GM18505 (cell line): ENCODE results near the gene COL20A1.

Experiments used
- ATAC-seq: cut with Tn5 transposase; IDR thresholded peaks from one replicate; pipeline ENCODE4 v1.9.1; 2021; ENCODE audit not compliant: unreplicated experiment
- POLR2A ChIP-seq: IDR thresholded peaks from 4 replicates; pipeline ENCODE4 v1.6.1; 2011; ENCODE audit warnings: borderline replicate concordance; ENCODE audit not compliant: insufficient read depth, insufficient read length; ENCODE audit errors: extremely low read depth

Gene COL20A1

DNA sequence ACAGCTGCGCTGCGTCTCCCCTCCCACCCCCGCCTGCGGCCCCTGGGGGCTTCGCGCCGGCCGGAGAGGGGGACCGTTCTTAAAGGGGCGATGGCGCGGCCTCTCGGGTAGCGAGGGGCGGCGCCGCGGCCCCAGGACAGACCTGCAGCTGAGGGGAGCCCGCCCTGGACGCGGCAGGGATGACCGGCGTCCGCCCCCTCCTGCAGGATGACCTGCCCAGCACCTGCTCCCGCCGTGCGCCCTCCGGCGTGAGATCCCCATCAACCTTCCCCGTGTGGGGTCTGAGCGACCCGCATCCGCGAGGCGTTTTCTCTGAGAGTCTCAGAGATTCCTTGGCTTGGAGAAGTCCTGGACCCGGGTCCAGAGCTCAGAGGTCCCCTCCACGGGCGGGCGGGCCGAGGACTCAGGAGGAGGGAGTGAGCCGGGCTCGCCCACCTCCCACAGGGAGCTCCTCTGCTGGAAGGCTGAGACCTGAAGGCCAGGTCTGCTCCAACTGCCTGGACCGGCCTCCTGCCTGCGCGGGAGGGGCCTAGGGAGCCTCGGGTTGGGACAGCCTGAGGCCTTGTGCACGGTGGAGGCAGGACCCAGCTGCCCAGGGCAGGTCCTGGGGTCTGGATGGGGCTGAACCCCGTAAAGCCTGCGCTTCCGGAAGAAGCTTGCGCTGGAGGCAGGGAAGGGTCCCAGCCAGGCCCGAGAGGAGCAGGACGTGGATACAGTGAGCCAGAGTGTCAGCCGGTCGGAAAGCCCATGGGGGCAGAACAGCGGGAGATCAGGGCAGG is 38.2 kb upstream of the COL20A1 start:
- ATAC-seq = no peak
- TF ChIP-seq POLR2A = no peak

DNA sequence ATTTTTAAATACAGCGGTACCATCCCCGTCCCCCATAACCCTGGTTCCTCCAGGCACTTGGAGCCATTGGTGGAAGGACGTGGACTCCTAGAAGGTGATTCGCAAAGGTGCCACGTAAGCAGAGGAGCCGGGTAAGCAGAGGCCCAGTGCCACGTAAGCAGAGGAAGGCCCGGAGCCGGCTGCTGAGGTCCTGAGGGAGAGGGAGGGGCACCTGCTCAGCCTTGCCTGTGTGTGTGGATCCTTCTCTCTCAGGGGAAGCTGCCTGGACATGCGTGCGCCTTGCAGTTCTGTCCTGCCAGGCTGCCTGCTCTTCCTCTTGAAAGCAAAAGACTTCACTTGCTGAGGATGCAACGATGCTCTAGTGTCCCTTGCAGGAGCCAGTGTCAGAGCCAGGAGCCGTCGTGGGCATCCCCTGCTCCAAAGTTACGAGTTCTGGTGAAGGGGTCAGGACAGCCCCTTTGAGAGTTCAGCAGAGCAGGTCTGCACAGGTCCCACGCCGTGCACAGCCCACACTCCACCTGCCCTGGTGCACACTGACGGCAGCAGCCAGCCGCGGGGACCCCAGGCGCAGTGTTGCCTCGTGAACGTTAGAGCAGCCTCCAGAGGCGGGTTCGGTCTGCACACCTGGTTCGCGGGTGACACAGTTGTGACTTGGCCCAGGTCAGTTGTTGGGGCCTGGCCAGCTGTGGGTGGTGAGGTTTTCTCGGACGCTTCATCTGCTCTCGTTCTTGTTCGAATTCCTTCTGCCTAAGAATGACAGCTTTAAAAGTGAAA is 36.9 kb upstream of the COL20A1 start:
- no peak for TF ChIP-seq POLR2A
- no peak for ATAC-seq

DNA sequence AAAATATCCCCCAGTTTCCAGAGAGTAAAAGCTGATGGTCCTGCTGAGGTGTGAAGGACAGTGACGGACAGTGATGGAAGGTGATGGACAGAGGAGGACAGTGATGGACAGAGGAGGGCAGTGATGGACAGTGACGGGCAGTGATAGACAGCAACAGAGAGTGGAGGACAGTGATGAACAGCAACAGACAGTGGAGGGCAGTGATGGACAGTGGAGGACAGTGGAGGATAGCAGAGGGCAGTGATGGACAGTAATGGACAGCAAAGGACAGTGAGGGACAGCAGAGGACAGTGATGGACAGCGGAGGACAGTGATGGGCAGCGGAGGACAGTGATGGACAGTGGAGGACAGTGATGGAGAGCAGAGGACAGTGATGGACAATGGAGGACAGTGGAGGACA is 36.0 kb upstream of the COL20A1 start:
- no peak for TF ChIP-seq POLR2A
- ATAC-seq = no peak

DNA sequence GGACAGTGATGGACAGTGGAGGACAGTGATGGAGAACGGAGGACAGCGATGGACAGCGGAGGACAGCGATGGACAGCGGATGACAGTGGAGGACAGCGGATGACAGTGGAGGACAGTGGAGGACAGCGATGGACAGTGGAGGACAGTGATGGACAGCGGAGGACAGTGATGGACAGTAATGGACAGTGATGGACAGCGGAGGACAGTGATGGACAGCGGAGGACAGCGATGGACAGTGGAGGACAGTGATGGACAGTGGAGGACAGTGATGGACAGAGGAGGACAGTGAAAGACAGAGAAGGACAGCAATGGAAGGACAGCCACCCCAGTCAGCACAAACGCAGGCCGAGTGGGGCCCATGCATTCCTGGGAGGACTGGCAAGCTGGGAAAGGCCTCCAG is 35.4 kb upstream of the COL20A1 start:
- no peak for ATAC-seq
- TF ChIP-seq POLR2A = no peak

DNA sequence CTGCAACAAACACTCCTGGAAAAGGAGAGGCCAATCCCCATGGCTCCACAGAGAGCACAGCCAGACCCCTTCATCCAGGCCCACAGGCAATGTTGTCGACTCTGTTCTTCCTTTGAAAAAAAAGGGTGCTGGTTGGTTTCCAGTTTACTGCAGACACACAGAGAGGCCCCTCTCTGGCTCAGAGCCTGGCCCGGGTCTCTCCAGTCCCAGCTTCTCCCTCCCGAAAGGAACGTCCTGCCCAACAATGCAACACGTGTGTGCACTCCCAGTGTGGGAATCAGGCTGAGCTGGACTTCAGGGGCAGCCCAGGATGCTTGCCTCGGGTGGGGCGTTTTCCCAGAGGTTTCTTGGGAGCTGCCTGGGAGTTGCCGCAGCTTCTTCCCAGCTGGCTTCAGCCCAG is 34.2 kb upstream of the COL20A1 start:
- no peak for TF ChIP-seq POLR2A
- no peak for ATAC-seq

DNA sequence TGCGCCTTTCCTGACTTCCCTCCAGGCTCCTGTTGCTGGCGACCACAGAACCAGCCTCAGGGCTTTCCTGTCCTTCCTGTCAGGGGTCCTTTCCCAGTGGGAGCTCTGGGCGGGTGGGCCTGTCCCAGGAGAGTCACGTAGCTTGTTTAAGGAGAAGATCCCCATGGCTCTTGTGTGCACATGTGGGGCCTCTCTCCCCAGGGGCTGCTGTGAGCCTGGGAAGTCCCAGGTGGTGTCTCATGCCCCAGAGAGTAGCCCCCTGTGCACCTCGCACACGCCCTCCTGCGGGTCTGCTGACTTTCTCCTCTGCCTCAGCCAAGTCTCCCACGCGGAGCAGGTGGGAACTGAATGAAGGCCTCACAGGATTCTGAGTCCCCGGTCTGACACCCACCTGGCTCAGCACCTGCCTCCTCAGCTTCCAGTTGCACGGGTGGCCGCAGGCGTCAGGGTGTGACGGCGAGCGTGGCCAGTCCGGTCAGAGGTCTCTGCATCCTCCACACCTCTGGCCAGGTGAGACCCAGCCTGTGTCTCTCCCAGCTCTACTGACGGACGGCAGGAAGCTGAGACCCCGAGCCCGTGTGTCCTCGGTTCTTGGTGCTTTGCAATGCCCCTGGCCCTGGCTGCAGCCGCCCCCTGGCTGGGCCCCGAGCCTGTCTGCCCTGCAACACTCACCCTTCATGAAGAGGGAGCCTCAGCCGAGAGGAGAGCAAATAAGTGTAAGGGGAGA is 33.1 kb upstream of the COL20A1 start:
- TF ChIP-seq POLR2A = no peak
- ATAC-seq = no peak

DNA sequence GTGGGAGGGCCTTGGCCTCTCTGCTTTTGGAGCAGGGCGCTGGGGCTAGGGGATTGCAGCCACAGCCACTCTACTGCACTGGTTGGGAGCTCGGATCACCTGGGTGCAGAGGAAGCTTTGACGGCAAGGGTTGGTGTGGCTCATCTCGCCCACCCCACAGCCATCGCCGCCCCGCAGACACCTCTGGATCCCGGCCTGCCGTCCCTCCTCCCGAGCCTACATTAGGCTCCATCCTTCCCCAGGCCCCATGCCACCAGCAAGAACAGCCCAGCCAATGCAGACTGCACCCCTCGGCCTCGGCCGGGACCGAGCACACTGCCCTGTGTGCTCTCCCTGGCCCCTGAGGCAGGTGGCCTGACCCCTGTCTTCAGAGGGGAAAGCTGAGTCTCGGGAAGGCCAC is 32.5 kb upstream of the COL20A1 start:
- no peak for ATAC-seq
- no peak for TF ChIP-seq POLR2A

DNA sequence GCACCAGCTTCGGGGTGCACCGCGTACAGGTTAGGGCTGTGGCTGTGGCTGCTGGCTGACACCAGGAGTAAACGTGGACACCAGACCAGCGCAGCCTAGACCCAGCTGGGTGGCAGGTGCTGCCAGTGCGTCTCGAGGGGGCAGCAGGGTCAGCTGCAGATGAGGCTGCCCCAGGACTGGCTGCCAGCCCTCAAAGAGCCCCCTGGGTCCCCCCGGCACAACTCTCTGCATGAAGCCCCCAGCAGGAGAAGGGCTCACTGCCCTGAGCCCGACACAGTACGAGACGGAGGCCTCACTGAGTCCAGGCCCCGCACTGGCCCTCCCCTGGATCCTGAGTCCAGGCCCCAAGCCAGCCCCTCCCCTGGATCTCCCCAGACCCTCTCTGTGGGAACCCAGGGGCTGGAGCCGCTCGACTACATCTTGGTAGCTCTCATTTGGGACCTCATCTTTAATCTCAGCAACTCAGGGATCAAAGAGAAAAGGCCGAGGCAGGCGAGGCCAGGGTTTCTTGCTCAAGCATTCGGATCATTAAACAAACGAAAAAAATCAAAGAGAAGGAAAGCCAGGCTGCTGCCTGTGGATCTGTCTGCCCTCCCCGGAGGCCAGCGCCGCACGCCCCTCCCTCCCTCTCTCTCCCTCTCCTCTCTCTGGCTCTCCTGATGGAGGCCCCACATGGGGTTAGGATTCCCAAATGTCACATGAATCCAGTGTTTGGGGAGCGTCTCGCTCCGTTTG is 31.8 kb upstream of the COL20A1 start:
- ATAC-seq = no peak
- no peak for TF ChIP-seq POLR2A

DNA sequence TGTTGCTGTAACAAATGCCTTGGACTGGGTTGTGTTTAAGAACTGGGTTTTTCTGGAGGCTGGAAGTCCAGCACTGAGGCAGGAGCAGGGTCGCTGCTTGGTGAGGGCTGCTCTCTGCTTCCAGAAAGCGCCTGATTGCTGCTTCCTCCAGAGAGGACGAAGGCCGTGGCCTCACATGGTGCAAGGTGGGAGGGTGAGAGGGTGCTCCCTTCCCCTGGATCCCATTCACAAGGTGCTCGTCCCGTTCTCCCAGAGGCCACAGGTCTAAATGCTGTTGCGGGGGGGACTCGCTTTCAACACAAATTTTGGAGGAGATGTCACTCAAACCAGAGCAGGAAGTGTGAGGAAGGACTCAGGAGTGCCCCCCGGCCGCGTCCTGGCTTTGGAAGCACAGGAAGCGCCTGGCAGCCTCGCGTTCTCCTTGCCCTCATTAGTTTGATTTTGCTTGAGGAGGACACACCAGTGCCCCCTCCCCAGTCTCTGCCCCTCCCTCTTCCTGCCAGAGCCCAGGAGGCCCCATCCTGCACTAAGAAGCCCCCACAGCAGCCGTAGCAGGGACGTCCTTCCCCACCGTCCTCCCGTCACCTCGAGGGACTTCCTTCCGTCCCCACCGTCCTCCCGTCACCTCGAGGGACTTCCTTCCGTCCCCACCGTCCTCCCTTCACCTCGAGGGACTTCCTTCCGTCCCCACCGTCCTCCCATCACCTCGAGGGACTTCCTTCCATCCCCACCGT is 31.0 kb upstream of the COL20A1 start:
- TF ChIP-seq POLR2A = no peak
- ATAC-seq = no peak

DNA sequence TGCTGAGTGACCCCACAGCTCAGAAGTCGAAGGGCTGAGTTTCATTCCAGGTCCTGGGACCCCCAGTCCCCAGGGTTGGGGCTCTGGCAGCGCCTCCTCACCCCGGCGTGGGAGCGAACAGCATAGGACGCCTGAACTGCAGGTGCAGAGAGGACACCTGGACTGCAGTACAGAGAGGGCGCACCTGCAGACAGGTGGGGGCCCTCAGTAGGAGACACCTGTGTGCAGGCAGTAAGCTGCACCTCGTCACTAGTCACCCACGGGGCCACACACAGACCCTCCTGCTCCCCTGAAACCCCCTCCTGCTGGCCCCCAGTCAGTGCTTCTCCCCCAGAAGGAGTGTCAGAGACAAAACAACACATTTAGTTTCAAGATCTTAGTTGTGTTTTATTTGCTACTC is 30.1 kb upstream of the COL20A1 start:
- ATAC-seq = no peak
- no peak for TF ChIP-seq POLR2A

DNA sequence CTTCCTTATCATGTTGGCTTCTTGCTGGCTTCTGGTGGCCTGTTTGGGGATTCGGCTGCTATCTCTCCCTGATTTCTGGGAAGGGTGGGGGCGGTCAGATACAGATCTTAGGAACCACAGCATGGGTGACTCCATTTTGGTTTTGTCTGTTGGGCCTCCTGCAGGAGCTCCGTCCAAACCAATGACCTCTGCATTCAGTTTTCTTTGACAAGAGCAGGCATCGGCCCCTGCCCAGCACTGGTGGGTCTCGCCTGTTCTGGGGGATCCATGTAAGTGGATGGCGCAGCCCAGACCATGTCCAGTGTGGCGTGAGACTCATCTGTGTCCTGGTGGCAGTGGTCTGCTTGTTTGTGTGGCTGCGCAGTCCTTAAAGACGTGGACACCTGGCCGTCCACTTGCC is 29.0 kb upstream of the COL20A1 start:
- no peak for TF ChIP-seq POLR2A
- no peak for ATAC-seq

DNA sequence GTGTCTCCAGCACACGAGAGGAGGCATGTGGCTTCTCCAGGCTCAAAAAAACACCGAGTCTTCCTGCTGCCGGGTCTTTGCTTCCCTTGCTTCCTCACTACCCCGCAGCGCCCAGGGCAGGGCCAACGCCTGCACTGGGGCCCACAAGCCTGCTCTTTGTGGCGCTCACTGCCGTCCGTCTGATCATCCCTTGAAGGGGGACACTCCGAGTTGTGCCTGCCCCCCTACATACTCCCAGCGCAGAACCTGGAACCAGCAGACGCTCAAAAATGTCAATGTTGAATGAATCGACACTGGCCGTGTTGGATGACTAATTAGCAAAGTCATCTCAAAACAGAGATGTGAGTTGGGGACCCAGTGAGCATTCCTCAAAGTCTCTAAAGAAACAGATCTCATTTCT is 28.5 kb upstream of the COL20A1 start:
- TF ChIP-seq POLR2A = no peak
- no peak for ATAC-seq
